ENCODE results near the gene AKAP8L. TPM values are rescaled to one million over a fixed set of nuclear protein-coding genes. Genes with fewer than 3 reads are reported as not detected.

Gene AKAP8L
- total and polyA plus RNA-seq, 9 of the 15 experiments (the other 6 are each of a cell fraction or from before 2014, with no cell fraction given) = 2.4 to 116 (median 70.7) TPM

DNA sequence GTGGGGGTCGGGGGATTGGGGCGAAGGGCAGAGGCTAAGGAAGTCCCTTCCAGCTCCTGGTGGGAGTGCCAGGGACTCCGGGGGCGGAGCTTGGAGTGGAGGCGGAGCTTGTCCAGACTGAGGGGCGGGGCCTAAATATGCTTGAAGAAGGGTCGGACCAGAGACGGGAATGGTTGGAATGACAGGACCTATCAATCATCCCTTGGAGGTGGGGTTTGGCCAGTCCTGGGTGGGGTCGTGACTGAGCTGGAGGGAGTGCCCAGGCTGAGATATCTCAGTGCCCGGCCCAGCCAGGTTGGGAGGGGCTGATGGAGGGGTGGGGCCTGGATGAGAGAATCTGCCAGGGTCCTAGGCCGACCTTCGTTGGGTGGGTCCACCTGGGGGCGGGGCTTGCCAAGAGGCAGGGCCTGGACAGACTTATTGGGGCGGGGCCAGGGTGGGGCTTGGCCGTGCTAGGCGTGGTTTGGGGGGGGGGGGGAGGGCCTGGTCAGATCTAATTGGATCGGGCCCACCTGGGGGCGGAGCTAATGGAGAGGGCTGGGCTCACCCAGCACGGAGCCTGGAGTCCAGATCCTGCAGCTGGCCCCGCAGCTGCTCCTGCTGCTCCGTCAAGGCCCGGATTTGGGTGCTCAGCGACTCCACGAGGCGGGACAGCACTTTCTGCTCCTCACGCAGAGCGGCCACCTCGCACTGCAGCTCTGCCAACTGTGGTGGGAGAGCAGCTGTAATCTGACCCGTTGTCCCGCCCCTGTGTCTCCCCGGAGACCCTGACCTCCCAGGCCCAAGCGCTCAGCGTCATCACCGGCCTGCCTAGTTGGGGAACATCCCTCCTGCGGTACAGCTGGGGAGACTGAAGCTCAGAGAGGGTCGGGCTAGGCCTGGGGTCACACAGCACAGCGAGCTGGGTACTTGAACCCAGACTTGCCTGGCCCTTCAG is 33.6 kb upstream of the AKAP8L start (continued):
- TF ChIP-seq, protein P1, sequence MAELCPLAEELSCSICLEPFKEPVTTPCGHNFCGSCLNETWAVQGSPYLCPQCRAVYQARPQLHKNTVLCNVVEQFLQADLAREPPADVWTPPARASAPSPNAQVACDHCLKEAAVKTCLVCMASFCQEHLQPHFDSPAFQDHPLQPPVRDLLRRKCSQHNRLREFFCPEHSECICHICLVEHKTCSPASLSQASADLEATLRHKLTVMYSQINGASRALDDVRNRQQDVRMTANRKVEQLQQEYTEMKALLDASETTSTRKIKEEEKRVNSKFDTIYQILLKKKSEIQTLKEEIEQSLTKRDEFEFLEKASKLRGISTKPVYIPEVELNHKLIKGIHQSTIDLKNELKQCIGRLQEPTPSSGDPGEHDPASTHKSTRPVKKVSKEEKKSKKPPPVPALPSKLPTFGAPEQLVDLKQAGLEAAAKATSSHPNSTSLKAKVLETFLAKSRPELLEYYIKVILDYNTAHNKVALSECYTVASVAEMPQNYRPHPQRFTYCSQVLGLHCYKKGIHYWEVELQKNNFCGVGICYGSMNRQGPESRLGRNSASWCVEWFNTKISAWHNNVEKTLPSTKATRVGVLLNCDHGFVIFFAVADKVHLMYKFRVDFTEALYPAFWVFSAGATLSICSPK (IDR thresholded peaks at IDR 0.05; ENCODE audit: borderline replicate concordance) = no peak
- TF ChIP-seq BMI1 (IDR thresholded peaks at IDR 0.05; ENCODE audit: low read length) (no peak), LARP7 (IDR thresholded peaks at IDR 0.05) (no peak), ARNT (IDR thresholded peaks at IDR 0.05) (no peak), TCF3 (CRISPR knock-in tag; IDR thresholded peaks at IDR 0.05) (peak; percentile 4; the same call in 1 of the 2 replicates), SMAD1 (IDR thresholded peaks at IDR 0.05; ENCODE audit: low read depth, low read length, partially characterized antibody) (no peak), EWSR1 (IDR thresholded peaks at IDR 0.05; ENCODE audit: borderline replicate concordance, low read depth, partially characterized antibody) (no peak), ZNF764 (CRISPR knock-in tag; IDR thresholded peaks at IDR 0.05; ENCODE audit: low read depth) (no peak), KLF10 (CRISPR knock-in tag; IDR thresholded peaks at IDR 0.05) (no peak), MTA1 (IDR thresholded peaks at IDR 0.05; ENCODE audit: borderline replicate concordance) (no peak)
- TF ChIP-seq, protein P2, sequence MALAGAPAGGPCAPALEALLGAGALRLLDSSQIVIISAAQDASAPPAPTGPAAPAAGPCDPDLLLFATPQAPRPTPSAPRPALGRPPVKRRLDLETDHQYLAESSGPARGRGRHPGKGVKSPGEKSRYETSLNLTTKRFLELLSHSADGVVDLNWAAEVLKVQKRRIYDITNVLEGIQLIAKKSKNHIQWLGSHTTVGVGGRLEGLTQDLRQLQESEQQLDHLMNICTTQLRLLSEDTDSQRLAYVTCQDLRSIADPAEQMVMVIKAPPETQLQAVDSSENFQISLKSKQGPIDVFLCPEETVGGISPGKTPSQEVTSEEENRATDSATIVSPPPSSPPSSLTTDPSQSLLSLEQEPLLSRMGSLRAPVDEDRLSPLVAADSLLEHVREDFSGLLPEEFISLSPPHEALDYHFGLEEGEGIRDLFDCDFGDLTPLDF (CRISPR knock-in tag; IDR thresholded peaks at IDR 0.05) = no peak
- TF ChIP-seq, protein P3, sequence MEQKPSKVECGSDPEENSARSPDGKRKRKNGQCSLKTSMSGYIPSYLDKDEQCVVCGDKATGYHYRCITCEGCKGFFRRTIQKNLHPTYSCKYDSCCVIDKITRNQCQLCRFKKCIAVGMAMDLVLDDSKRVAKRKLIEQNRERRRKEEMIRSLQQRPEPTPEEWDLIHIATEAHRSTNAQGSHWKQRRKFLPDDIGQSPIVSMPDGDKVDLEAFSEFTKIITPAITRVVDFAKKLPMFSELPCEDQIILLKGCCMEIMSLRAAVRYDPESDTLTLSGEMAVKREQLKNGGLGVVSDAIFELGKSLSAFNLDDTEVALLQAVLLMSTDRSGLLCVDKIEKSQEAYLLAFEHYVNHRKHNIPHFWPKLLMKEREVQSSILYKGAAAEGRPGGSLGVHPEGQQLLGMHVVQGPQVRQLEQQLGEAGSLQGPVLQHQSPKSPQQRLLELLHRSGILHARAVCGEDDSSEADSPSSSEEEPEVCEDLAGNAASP (IDR thresholded peaks at IDR 0.05) = no peak
- TF ChIP-seq, protein P4, sequence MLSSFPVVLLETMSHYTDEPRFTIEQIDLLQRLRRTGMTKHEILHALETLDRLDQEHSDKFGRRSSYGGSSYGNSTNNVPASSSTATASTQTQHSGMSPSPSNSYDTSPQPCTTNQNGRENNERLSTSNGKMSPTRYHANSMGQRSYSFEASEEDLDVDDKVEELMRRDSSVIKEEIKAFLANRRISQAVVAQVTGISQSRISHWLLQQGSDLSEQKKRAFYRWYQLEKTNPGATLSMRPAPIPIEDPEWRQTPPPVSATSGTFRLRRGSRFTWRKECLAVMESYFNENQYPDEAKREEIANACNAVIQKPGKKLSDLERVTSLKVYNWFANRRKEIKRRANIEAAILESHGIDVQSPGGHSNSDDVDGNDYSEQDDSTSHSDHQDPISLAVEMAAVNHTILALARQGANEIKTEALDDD (IDR thresholded peaks at IDR 0.05) = peak; percentile 22; the same call in 1 of the 2 replicates
- TF ChIP-seq, protein P5, sequence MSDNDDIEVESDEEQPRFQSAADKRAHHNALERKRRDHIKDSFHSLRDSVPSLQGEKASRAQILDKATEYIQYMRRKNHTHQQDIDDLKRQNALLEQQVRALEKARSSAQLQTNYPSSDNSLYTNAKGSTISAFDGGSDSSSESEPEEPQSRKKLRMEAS (CRISPR knock-in tag; IDR thresholded peaks at IDR 0.05) = 0 out of 2 replicates have a peak, but pooled peaks have one; percentile 42
- TF ChIP-seq, protein P6, sequence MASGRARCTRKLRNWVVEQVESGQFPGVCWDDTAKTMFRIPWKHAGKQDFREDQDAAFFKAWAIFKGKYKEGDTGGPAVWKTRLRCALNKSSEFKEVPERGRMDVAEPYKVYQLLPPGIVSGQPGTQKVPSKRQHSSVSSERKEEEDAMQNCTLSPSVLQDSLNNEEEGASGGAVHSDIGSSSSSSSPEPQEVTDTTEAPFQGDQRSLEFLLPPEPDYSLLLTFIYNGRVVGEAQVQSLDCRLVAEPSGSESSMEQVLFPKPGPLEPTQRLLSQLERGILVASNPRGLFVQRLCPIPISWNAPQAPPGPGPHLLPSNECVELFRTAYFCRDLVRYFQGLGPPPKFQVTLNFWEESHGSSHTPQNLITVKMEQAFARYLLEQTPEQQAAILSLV (tag; IDR thresholded peaks at IDR 0.05) = no peak
- TF ChIP-seq, protein P7, sequence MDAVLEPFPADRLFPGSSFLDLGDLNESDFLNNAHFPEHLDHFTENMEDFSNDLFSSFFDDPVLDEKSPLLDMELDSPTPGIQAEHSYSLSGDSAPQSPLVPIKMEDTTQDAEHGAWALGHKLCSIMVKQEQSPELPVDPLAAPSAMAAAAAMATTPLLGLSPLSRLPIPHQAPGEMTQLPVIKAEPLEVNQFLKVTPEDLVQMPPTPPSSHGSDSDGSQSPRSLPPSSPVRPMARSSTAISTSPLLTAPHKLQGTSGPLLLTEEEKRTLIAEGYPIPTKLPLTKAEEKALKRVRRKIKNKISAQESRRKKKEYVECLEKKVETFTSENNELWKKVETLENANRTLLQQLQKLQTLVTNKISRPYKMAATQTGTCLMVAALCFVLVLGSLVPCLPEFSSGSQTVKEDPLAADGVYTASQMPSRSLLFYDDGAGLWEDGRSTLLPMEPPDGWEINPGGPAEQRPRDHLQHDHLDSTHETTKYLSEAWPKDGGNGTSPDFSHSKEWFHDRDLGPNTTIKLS (IDR thresholded peaks at IDR 0.05; ENCODE audit: borderline replicate concordance, low read depth) = no peak
- TF ChIP-seq, protein P8, sequence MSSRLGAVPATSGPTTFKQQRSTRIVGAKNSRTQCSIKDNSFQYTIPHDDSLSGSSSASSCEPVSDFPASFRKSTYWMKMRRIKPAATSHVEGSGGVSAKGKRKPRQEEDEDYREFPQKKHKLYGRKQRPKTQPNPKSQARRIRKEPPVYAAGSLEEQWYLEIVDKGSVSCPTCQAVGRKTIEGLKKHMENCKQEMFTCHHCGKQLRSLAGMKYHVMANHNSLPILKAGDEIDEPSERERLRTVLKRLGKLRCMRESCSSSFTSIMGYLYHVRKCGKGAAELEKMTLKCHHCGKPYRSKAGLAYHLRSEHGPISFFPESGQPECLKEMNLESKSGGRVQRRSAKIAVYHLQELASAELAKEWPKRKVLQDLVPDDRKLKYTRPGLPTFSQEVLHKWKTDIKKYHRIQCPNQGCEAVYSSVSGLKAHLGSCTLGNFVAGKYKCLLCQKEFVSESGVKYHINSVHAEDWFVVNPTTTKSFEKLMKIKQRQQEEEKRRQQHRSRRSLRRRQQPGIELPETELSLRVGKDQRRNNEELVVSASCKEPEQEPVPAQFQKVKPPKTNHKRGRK (tag; IDR thresholded peaks at IDR 0.05) = no peak
